ENCODE data around the gene HTT. TPM values are rescaled to one million over a fixed set of nuclear protein-coding genes. Genes with fewer than 3 reads are reported as not detected.
A peak's percentile ranks its signal among the peaks of the same experiment; 100 is the strongest.

Gene HTT
- total and polyA plus RNA-seq, 10 donors, result 10.0 to 124 (median 84.4) TPM

- WGBS, 5 donors, result 60 to 84% (median 74%) methylated on average over 9 of the region's 9 CpGs
- H3K9me3 ChIP-seq, result no peaks in the 10 kb centered on the region
- peaks cover 13 to 96% (median 82%) of the 10 kb centered on the region in 6 donors for H3K36me3 ChIP-seq
- no peak overlapping the region for H3K4me3 ChIP-seq
- peak overlapping the region in 6 of 8 donors; percentile 58 to 88 (median 79) for H3K27ac ChIP-seq
- DNase-seq, result no peak
- no peaks in the 10 kb centered on the region for H3K27me3 ChIP-seq (replicated peaks in 1 of 7)
- TF ChIP-seq CTCF (IDR thresholded peaks at IDR 0.05 in 8 of 11, conservative IDR thresholded peaks at IDR 0.05 in 3 of 11) (no peak), POLR2AphosphoS5 (IDR thresholded peaks at IDR 0.05) (peak in 2 of 3 donors; percentile 48 to 60), POLR2A (IDR thresholded peaks at IDR 0.05) (no peak)
- peaks cover 0 to 38% (median 10%) of the 10 kb centered on the region in 6 donors for H3K4me1 ChIP-seq
- intact Hi-C loops (cut with DNase I; ENCODE audit: low total_unique reads), result no loop called here
Measured at GRCh38 chr4:3226467-3226866, 152.0 kb downstream of the HTT start.

GRCh38 chr4:3226944-3227343 lies 152.5 kb downstream of the HTT start:
- TF ChIP-seq POLR2A (IDR thresholded peaks at IDR 0.05) (no peak), POLR2AphosphoS5 (IDR thresholded peaks at IDR 0.05) (no peak), CTCF (IDR thresholded peaks at IDR 0.05 in 8 of 11, conservative IDR thresholded peaks at IDR 0.05 in 3 of 11) (no peak)
- 75 to 100% (median 89%) methylated on average over 2 to 6 of the region's 6 CpGs for WGBS, 5 donors

GRCh38 chr4:3227878-3228675 lies 153.6 kb downstream of the HTT start:
- H3K27ac ChIP-seq, result peak overlapping the region in 2 of 8 donors; percentile 46 to 61
- intact Hi-C loops (cut with DNase I; ENCODE audit: low total_unique reads), result no loop called here
- TF ChIP-seq CTCF (IDR thresholded peaks at IDR 0.05 in 8 of 11, conservative IDR thresholded peaks at IDR 0.05 in 3 of 11) (no peak), POLR2A (IDR thresholded peaks at IDR 0.05) (no peak), POLR2AphosphoS5 (IDR thresholded peaks at IDR 0.05) (no peak)
- H3K4me1 ChIP-seq, result peaks cover 0 to 37% (median 10%) of the 10 kb centered on the region in 6 donors
- H3K27me3 ChIP-seq (replicated peaks in 1 of 7), result no peaks in the 10 kb centered on the region
- H3K4me3 ChIP-seq, result no peak overlapping the region
- H3K9me3 ChIP-seq, result no peaks in the 10 kb centered on the region
- H3K36me3 ChIP-seq, result peaks cover 8 to 96% (median 83%) of the 10 kb centered on the region in 6 donors
- no peak for DNase-seq
- WGBS, 5 donors, result 90 to 94% (median 94%) methylated on average over 22 to 23 of the region's 23 CpGs

More at GRCh38 chr4:3226944-3227343, 152.5 kb downstream of the HTT start:
- DNase-seq, result no peak
- H3K27me3 ChIP-seq (replicated peaks in 1 of 7), result no peaks in the 10 kb centered on the region
- H3K9me3 ChIP-seq, result no peaks in the 10 kb centered on the region
- peaks cover 10 to 96% (median 83%) of the 10 kb centered on the region in 6 donors for H3K36me3 ChIP-seq
- intact Hi-C loops (cut with DNase I; ENCODE audit: low total_unique reads), result no loop called here
- no peak overlapping the region for H3K4me3 ChIP-seq
- H3K4me1 ChIP-seq, result peaks cover 0 to 38% (median 10%) of the 10 kb centered on the region in 6 donors
- H3K27ac ChIP-seq, result peak overlapping the region in 6 of 8 donors; percentile 39 to 88 (median 79)

GRCh38 chr4:3228881-3229280 lies 154.4 kb downstream of the HTT start:
- intact Hi-C loops (cut with DNase I; ENCODE audit: low total_unique reads), result no loop called here
- no peak for DNase-seq
- Histone ChIP-seq H3K36me3 (peaks cover 6 to 96% (median 83%) of the 10 kb centered on the region in 6 donors), H3K4me1 (peaks cover 0 to 29% (median 10%) of the 10 kb centered on the region in 6 donors), H3K9me3 (no peaks in the 10 kb centered on the region), H3K27ac (no peak overlapping the region), H3K27me3 (replicated peaks in 1 of 7) (no peaks in the 10 kb centered on the region), H3K4me3 (no peak overlapping the region)
- TF ChIP-seq POLR2A (IDR thresholded peaks at IDR 0.05), result no peak
- TF ChIP-seq CTCF (IDR thresholded peaks at IDR 0.05 in 8 of 11, conservative IDR thresholded peaks at IDR 0.05 in 3 of 11), result no peak
- WGBS, 5 donors, result 91 to 98% (median 97%) methylated on average over 13 of the region's 13 CpGs

All from spleen (tissue), 11 donors.